Cerebellar cortex (tissue), 1 donor: Measurements from ENCODE around the gene CFAP74.

Experiments used
- DNase-seq: peaks from one replicate; pipeline ENCODE4 v3.0.0-alpha.2; 2015; ENCODE audit warnings: low spot score

Gene CFAP74

DNA sequence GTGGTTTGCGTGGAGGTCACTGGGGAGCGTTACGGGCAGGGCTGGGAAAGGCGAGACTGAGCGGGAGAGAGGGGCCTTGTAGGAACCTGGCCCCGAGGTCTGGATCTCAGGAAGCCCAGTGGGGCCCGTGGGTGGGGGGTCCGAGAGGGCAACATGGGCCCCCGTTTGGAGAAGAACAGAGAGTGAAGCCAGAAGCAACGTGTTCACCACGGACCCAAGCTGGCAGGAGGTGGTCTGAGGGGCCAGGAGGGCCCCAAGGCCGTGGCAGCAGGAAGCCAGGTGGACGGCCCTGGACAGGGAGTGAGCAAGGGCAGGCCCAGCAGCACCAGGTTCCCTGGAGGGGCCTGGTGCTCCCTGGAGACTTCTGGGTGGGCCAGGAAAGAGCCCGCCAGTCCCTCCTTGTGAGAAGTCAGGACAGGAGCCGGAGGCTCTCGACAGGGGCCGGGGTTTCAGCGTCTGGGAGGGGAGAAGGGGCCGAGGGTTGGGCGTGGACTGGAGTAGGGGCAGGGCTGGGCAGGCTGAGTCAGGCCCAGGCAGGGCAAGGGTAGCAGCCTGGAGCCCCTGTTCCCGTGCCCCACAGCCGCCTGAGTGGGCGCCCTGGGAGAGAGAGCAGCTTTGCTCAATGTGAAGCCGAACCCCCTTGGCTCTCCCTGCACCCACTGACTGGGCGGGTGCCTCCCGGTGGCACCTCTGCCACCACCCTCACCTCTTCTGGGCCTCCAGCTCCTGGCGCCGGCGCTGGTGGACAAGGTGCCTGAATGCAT is 33.5 kb downstream of the CFAP74 start:
- DNase-seq, result no peak

DNA sequence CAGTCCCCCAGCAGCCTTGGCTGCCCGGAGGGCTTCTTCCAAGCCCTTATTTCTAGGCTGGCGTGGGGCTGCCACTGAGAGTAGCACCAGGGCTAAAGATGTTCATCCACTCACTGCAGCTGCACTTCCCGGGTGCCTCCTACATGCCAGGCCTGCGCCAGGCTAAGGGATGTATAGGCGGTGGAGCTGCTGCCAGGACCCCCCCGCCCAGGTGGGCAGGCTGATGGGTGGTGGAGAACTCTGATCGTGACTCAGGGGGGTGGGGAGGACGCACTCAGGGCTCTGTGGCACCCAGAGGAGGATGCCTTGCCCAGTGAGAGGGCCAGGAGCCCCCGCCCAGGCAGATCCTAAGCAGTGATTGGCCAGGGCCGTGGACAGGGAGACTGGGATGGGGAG is 34.1 kb downstream of the CFAP74 start:
- no peak for DNase-seq

DNA sequence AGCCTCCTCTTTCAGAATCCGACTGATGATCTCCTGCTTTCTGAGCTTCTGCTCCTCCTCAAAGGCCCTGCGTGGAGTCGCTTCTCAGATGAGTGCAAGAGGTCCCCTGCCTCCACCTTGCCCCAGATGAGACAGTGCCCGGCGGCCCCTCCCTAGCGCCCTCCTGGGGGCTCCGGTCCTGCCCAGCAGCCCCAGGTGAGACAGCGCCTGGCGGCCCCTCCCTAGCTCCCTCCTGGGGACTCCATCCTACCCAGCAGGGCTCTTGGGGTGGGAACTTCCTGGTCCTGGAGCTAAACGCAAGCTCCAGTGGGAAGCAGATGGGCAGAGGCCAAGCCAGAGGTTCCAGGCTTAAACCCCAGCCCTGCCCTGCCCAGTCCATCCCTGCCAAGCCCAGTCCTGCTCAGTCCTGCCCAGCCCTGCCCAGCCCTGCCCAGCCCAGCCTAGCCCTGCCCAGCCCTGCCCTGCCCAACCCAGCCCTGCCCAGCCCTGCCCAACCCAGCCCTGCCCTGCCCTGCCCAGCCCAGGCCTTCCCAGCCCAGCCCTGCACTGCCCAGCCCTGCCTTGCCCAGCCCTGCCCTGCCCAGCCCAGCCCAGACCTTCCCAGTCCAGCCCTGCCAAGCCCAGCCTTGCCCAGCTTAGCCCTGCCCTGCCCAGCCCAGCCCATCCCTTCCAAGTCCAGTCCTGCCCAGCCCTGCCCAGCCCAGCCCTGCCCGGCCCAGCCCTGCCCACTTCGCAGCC is 34.6 kb downstream of the CFAP74 start:
- DNase-seq, result no peak

DNA sequence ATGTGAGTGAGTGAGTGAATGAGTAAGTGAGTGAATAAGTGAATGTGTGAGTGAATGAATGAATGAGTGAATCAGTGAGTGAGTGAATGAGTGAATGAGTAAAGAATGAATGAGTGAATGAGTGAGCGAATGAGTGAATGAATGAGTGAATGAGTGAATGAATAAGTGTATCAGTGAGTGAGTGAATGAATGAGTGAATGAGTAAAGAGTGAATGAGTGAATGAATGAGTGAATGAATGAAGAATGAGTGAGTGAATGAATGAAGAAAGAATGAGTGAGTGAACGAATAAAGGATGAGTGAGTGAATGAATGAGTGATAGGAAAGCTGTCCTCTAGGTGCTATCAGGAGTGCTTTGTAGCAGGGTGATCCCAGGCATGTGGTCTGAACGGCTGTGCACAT is 35.7 kb downstream of the CFAP74 start:
- DNase-seq, result no peak

DNA sequence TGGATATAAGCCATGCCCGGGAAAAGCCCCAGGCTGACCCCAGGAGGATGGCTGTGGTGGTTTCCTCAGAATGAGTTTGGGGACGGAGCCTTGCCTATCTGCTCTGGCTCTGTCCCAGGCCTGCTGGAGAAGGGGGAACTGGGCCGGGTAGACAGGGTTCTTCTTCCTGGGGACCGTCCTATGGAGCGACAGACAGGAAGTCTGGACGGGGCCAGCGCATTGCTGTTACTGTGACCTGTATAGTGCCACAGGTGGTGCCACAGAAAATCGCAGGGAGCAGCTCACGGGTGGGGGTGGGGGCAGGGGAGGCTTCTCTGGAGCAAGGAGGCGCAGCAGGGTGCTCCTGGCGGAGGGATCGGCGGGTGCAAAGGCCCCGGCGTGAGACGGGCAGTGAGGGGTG is 36.4 kb downstream of the CFAP74 start:
- DNase-seq, result no peak

DNA sequence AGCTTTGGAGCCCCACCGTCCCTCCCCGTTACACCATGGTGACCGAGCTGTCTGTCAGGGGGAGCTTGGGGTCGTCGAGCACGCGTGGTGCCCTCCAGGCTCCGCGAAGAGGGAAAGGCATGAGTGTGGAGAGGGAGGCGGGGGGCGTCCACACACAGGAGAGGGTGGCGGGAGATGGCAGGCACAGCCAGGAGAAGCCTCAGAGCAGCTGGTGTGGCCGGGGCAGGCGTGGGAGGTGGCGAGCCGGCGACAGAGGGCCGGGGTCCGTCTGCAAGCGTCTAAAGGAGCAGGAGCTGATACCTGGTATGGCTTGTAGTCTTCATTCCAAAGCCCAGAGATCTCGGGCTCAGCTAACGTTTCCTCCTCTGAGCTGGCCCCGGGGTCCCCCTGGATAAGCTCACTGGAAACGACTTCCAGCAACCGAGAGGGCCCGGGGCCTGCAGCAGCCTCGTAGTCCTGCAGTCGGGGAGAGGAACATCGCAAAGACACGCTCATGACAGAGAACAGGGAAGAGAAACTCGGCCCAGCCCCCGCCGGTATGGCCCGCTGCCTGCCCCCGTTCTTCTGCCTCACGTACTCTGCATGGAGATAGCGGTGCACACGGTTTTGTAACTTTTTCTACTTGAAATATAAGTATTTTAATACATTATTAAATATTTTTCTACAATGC is 37.4 kb downstream of the CFAP74 start:
- DNase-seq, result peak; percentile 22

DNA sequence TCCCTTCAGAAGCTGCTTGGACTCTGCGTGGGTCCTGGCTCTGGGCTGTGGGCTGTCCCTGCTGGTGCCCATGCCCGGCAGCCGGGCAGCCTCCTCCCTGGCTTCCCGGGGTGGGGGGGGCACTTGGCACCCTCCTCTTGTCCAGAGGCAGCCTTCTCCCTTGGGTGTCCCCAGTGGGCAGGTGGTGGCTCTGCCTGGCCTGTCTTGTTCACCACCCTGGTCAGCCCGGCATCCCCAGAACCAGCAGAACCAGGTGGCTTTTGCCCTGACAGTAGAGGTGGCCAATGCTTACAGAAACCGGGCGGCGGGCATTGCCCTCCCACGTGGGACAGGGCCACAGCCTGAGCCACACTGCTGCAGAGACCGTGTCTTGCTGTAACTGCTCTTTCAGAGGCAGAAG is 38.0 kb downstream of the CFAP74 start:
- no peak for DNase-seq

DNA sequence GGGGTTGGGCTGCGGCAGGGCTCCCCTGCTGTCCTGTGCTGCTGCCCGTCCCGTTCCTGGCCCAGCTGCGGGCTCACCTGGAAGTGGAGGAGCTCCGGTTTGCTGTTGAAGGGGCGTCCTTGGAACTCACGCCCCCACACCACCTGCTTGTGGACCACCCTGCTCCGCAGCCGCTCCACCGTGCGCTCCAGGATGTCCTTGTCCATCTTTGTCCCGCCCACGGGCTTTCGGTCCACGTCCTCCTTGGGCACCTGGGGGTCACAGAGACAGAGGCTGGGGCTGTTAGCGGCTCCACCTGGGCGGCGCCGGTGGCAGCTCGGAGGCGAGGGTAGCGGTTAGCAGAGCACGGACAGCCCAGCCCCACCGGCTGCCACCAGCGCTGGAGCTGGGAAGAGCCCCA is 38.8 kb downstream of the CFAP74 start:
- DNase-seq, result no peak

DNA sequence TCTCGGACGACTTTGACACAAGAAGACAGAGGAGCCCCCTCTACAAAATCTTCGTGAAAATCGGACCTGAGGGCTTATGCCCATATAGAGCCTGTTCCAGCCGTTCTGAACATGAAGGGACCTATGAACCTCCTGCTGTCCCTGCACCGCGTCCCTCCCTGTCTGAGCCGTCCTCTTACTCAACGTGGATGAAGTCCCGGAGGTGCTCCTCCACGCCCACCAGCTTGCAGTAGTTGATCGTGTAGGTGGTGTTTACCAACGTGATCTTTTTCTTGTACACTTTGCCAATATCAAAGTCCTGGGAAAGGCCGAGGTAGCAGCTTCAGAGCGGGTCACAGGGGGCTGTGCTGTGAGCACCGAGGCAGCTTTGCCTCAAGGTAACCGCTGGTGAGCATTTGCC is 40.0 kb downstream of the CFAP74 start:
- no peak for DNase-seq

DNA sequence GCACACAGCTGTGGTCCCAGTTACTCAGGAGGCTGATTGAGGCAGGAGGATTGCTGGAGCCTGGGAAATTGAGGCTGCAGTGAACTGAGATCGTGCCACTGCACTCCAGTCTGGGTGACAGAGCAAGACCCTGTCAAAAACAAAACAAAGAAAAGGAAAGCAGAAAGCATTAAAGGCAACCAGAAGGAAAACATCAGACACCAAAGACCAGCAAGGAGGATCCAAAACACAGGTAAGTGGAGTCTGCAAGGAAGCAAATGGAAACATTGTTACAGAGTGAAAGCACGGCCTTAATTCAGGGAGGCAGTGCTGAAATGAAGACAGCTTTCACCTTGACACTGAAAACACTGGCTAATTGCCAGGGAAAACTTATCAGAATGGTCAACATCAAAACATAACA is 40.8 kb downstream of the CFAP74 start:
- no peak for DNase-seq

DNA sequence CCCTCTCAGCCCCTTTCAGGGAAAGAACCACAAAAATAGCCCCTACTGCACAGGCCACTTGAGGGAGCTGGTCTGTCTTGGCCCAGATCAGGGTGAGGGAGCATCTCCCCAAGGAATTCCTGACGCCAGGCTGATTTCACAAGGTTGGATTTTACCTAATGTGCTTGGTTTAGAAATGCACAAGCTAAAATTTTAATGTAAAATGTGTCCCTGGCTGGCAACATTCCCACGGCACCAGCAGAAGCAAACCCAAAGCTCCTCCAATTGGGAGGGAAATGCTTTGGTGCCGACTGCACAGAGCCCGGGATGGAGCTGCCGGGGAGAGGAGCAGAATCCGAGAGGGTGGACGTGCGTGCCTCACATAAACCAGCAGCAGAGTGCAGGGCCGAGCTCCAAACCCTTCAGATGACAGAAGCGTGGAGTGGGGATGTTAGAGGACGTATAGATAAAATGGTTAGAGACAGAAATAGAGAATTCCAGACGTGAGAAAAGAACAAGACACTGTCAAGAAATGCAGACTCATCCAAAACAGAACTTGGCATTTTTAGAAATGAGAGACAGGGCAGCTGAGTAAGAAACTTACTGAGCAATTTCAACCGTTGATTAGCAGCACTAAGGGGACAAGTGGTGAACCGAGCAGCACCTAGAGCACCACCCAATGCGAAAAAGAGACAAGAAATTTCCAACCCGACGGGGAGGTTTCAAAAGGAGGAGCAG is 42.9 kb downstream of the CFAP74 start:
- peak; percentile 42 for DNase-seq

DNA sequence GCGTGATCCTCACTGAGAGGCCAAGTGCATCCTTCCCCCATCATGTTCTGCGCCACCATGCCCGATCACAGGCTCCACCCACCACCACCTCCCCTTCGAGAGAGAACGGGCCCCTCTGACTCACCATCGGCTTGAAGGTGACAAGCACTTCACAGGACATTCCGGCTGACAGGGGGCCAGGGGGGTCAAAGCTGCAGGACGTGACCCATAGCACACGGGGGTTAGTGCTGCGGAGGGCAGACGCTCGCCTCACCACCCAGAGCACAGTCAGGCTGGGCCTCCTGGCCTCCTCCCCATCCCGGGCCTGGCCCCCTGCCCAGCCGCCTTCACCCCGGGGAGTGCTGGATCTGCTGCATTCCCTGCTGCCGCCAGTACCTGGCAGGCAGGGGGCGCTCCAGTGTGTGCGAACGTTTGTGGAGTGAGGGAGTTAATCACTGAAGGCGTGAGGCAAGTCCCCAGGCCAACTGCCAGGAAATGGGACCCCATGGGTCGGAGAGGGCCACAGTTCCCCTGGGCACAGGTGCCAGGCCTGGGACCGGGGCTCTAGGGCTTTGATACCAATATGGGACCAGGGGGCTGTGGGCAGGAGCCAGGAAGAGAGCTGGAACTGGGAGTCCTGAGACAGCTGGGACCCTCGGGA is 43.6 kb downstream of the CFAP74 start:
- DNase-seq, result peak; percentile 93

DNA sequence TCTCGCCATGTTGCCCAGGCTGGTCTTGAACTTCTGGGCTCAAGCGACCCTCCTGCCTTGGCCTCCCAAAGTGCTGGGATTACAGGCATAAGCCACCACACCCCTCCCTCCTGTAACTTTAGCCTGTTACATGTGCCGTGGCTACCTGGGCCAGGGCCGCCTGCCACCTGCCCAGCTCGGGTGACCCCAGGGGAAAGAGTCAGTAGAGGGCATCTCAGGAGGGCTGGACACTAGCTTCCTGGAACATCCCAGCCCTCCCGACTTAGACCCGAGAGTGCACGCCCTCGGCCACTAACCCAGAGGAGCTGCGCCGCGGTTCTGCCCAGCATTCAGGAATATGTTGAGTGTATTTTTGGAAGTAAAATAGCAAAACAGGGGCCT is 44.1 kb downstream of the CFAP74 start:
- DNase-seq, result no peak

DNA sequence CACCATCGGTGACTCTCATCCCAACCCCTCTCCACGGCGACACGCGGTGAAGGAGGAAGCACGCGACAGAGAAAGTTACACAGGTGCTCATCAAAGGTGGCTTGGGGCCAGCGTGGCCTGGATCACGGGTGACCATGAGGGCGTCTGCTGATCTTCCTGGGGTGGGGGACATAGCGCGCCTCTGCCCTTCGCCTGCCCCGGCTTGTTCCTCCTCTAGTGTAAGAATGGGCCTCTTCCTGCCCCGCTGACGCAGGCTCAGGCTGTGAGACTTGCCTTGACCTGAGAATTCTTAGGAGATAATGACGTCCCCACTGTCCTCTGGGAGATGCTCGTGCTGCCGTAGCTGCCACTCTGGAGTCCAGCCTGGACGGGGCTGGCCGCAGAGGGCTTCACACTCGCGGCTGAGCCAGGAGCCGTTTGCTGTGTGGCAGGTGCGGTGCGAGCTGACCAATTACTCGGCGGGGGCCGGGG is 45.5 kb downstream of the CFAP74 start:
- no peak for DNase-seq

DNA sequence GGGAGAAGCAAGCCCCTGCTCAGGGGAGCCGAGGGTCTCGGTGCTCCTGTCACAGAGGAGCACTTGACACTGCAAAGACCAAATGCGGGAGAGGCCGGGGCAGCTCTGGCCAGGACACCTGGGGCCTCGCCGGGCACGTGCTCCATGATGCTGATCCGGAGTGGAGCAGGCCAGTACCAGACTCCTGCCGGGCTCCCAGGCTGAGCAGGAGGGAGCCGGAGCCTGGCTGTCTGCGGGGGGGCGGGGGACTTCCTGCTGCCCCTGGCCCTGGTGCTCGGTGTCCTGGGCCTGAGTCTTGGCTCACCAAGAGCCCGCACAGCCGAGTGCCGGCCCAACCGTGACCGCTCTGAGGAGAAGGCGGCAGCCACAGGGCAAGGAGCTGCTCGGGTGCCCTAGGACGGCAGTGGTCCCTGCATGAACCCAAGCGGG is 46.0 kb downstream of the CFAP74 start:
- DNase-seq, result no peak

DNA sequence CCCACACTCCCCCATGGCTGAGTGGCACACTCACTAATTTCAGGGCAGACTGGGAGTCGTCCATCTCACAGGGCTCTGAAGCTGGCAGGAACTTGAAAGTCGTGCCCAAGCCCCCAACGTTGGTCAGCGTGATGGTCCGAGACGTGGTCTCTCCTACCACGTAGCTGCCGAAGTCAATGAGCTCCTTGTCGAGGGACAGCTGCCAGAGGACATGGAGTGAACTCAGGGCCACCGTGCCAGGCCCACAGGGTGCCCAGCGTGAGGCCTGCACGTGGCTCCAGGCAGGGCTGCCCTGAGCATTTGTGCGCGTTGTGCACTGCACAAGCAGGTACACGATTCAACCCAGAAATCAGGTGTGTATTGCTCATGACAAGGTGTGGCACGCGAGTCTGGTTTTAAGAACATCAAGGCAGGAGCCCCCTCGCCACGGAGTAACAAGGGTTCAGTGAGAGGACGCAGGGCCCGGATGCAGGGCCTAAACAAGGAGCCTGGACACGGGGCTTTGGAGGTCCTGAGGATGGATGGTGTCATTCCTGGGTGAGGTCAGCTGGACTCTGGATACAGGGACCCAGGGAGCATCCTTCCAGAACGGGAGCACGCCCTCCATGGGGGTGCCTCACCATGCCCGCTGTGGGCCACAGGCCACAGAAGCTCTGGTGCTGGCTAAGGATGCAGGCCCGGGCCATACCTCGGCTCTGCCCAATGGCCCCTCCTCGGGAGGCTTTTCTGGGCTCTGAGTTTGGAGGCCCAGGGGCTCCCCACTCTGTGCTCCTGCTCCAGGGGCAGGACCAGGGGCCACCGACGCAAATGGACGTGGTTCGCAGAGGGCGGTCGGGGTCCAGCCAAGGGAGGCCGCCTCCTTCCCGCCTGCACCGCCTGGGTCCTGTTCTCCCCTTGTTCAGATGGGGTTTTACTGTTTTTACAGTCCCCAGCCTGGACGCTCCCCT is 46.7 kb downstream of the CFAP74 start:
- no peak for DNase-seq

DNA sequence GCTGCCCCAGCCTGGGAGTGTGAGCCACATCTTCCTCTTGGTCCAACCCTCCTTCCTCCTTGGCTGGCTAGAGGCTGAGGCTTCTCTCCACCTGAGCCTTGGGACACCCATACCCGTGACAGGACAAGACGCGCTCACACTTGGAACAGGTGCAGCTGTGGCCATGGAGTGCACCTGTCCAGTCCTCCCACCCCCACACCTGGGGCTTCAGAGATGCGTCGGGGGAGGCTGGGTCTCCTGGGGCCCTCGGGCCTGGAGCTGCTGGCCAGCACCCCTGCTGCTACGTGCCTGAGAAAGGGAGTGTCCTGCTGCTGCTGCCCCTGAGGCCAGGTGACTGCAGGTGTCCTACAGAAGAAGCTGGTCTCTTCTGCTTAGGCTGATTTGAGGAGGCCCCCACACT is 47.5 kb downstream of the CFAP74 start:
- no peak for DNase-seq

DNA sequence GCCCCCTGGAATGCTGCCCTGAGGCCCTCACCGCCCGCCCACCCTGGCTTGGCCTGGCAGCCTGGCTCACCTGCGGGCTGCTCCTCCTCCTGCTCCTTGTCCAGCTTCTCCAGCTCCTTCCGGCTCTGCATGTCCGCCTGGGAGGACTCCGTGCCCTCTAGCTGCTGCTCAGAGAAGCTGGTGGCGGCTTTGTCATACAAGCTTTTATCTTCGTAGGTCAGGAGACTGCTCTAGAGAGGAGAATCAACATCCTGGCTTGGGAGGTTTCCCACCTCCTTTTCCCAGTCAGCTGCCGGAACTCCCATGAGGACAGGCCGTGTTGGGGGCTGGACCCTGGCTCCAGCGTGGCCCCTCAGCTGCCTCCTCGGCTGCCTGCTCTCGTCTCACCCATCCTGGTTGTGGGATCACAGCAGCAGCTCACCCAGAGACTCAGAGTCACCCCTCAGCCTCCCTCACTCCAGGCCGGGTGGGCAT is 47.9 kb downstream of the CFAP74 start:
- no peak for DNase-seq

DNA sequence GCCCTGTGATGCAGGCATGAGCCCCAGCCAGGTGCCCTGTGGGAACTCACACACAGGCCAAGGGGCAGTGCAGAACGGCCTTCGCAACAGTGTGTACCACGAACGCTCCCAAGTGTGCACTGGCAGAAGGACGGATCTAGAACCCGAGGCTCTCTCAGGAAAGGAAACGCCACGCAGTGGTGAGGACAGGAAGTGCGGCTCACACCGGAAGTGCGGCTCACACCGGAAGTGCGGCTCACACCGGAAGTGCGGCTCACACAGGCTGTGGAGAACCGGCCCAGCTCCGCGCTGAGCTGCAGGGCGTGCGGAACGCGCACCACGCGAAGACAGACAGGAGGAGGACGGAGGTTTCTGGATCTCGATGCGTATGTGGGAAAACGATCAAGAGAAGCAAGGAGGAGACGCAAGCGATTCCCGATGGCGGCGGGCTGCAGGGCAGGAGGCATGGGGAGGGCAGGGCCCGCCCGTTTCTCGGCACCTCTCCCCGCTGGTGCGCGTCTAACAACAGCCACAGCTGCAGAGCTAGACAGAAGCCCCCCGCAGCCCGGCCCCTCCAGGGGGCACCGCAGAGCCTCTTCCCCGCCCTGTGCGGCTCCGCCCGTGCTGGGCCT is 48.6 kb downstream of the CFAP74 start:
- no peak for DNase-seq

DNA sequence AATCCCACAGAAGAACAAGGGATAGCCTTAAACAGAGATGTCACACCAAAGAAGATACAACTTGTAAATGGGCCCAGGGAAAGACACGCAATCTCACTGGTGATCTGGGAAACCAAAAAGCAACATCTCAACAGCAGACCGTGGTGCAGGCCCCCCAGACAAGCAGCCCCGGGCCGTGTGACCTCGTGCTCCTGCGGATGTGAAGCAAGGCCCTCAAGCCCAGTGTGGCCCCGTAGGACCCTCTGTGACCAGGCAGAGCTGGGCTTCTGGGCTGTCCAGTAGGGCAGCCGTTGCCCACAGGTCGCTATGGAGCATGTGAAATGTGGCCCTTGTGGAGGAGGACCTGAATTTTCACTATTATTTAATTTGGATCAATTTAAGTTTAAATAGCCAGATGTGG is 49.6 kb downstream of the CFAP74 start:
- DNase-seq, result no peak
